Thyroid gland (tissue), 4 donors: Measurements from ENCODE around the gene ZMAT3. TPM values are rescaled to one million over a fixed set of nuclear protein-coding genes. Genes with fewer than 3 reads are reported as not detected.

Experiments
- DNase-seq, 2 donors: peaks; one replicate each; pipeline ENCODE4 v3.0.0-alpha.2; 2019
- H3K27ac ChIP-seq, 3 donors: fragments of 200-600 bp; sonication (generic); 1 replicate in 2 of 3; 2 replicates in 1 of 3; pipeline ENCODE4 v1.5.1; 2016 to 2019; ENCODE audit warnings: mild to moderate bottlenecking in 1 of 3, moderate library complexity in 1 of 3
- H3K27me3 ChIP-seq: fragments of 200-600 bp; sonication (generic); one replicate; pipeline ENCODE4 v1.5.1; 2019
- H3K36me3 ChIP-seq, 2 donors: fragments of 200-600 bp; sonication (generic); one replicate each; pipeline ENCODE4 v1.5.1; 2016 to 2019
- H3K4me1 ChIP-seq, 2 donors: fragments of 200-600 bp; sonication (generic); one replicate each; pipeline ENCODE4 v1.5.1; 2017 to 2019
- H3K4me3 ChIP-seq, 3 donors: fragments of 200-600 bp; sonication (generic); replicated peaks in 1 of 3; 1 replicate in 2 of 3; 2 replicates in 1 of 3; pipeline ENCODE4 v1.5.1; 2016; ENCODE audit warnings: mild to moderate bottlenecking in 1 of 3
- H3K9me3 ChIP-seq: fragments of 200-600 bp; sonication (generic); one replicate; pipeline ENCODE4 v1.5.1; 2017
- CTCF ChIP-seq, 6 experiments: fragments of 200-600 bp in 3 of 6; fragments of 450-650 bp in 3 of 6; sonication (generic) in 3 of 6; IDR thresholded peaks; one replicate each; pipeline ENCODE4 v1.5.1; 2016 to 2019; ENCODE audit warnings: antibody characterized with exemption in 6 of 6, mild to moderate bottlenecking in 2 of 6, inconsistent platforms in 1 of 6, moderate library complexity in 1 of 6
- POLR2A ChIP-seq, 2 donors: fragments of 450-650 bp; IDR thresholded peaks; one replicate each; pipeline ENCODE4 v1.6.1; 2017; ENCODE audit warnings: antibody characterized with exemption in 2 of 2, mild to moderate bottlenecking in 2 of 2, moderate library complexity in 1 of 2
- WGBS, 2 donors: methylation state at CpG; one replicate each; pipeline ENCODE4 v1.1.5; 2017; 5-methylcytosine and 5-hydroxymethylcytosine counted together
- intact Hi-C: fragments of 100-400 bp; cut with DNase I; formaldehyde crosslinking; loops from one replicate; pipeline ENCODE4 v1.15.1; 2023
- total RNA-seq, 4 donors: library from RNA; depleted of rRNA; stranded (reverse); fragments of >200 nt; gene quantifications; one replicate each; pipeline ENCODE4 v1.2.3, GENCODE V29; 2016

Gene ZMAT3
- total RNA-seq, 4 donors from 2014 or later: 11.6 to 15.8 (median 13.1) TPM

- no peak overlapping the region for H3K4me3 ChIP-seq
- H3K9me3 ChIP-seq: no peaks in the 10 kb centered on the region
- intact Hi-C loops: no loop called here
- H3K27ac ChIP-seq: no peak overlapping the region
- 84 to 92% methylated on average over 12 of the region's 12 CpGs for WGBS, 2 donors
- no peaks in the 10 kb centered on the region for H3K36me3 ChIP-seq
- no peaks in the 10 kb centered on the region for H3K27me3 ChIP-seq
- DNase-seq: no peak
- peaks cover 0 to 7% of the 10 kb centered on the region in 2 donors for H3K4me1 ChIP-seq
- TF ChIP-seq POLR2A (IDR thresholded peaks at IDR 0.05): no peak
- TF ChIP-seq CTCF (IDR thresholded peaks at IDR 0.05): no peak
Observed at GRCh38 chr3:179038216-179038898, 33.3 kb downstream of the ZMAT3 start.

GRCh38 chr3:179037351-179037750 lies 34.3 kb downstream of the ZMAT3 start:
- Histone ChIP-seq H3K4me3 (no peak overlapping the region), H3K27me3 (no peaks in the 10 kb centered on the region), H3K9me3 (no peaks in the 10 kb centered on the region), H3K36me3 (no peaks in the 10 kb centered on the region), H3K4me1 (peaks cover 0 to 8% of the 10 kb centered on the region in 2 donors), H3K27ac (no peak overlapping the region)
- 79% methylated on average over 3 to 10 of the region's 10 CpGs for WGBS, 2 donors
- no peak for DNase-seq
- TF ChIP-seq POLR2A (IDR thresholded peaks at IDR 0.05): no peak
- no peak for TF ChIP-seq CTCF (IDR thresholded peaks at IDR 0.05)
- intact Hi-C loops: no loop called here

- 94 to 97% methylated on average over 10 of the region's 10 CpGs for WGBS, 2 donors
- Histone ChIP-seq H3K4me1 (peaks cover 0 to 8% of the 10 kb centered on the region in 2 donors), H3K27me3 (no peaks in the 10 kb centered on the region), H3K27ac (no peak overlapping the region), H3K36me3 (no peaks in the 10 kb centered on the region), H3K9me3 (no peaks in the 10 kb centered on the region), H3K4me3 (no peak overlapping the region)
- no peak for DNase-seq
- TF ChIP-seq POLR2A (IDR thresholded peaks at IDR 0.05) (no peak), CTCF (IDR thresholded peaks at IDR 0.05) (no peak)
- intact Hi-C loops: no loop called here
Observed at GRCh38 chr3:179036626-179037300, 34.8 kb downstream of the ZMAT3 start.

- intact Hi-C loops: no loop called here
Observed at GRCh38 chr3:179036226-179036625, 35.4 kb downstream of the ZMAT3 start.

More at GRCh38 chr3:179036226-179036625, 35.4 kb downstream of the ZMAT3 start:
- Histone ChIP-seq H3K9me3 (no peaks in the 10 kb centered on the region), H3K4me3 (no peak overlapping the region), H3K36me3 (no peaks in the 10 kb centered on the region), H3K27ac (no peak overlapping the region), H3K4me1 (peaks cover 0 to 8% of the 10 kb centered on the region in 2 donors), H3K27me3 (no peaks in the 10 kb centered on the region)
- TF ChIP-seq POLR2A (IDR thresholded peaks at IDR 0.05) (no peak), CTCF (IDR thresholded peaks at IDR 0.05) (no peak)
- 96 to 97% methylated on average over 2 of the region's 2 CpGs for WGBS, 2 donors
- DNase-seq: no peak
